Measurements from ENCODE around the gene PRR23C.

PRR23C gene

DNA sequence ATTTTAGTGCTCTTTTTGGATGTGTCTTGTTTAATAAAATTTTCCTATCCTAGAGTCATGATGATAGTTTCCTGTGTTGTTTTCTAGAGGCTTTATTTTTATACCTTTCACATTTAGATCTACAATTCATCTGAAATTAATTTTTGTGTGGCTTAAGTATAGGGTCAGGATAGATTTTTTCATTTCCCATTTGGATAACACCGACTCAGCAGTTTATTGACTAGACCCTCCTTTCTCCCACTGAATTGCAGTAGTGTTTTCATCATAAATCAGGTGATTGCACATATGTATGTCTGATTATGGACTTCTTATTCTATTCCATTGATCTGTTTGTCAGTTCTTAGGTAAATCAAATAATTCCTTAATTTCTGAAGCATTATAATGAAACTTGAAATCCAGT, 49.0 kb downstream of the PRR23C start:
- DNase-seq (ENCODE audit: low spot score): no peak
